Lower lobe of right lung (tissue), 2 donors: ENCODE data around the gene RFNG. TPM values are rescaled to one million over a fixed set of nuclear protein-coding genes. Genes with fewer than 3 reads are reported as not detected.

ENCODE experiments used
- ATAC-seq, 2 donors: fragments of 200-7000 bp; cut with Tn5 transposase; one replicate each; pipeline ENCODE4 v1.9.1; 2020 to 2022; ENCODE audit warnings: mild to moderate bottlenecking in 2 of 2, moderate library complexity in 2 of 2
- DNase-seq: peaks from one replicate; pipeline ENCODE4 v3.0.0-alpha.2; 2020
- H3K27ac ChIP-seq: fragments of 200-600 bp; one replicate; pipeline ENCODE4 v1.8.0; 2022
- H3K27me3 ChIP-seq: fragments of 200-600 bp; one replicate; pipeline ENCODE4 v1.8.0; 2022; ENCODE audit warnings: low read depth
- H3K36me3 ChIP-seq: fragments of 200-600 bp; one replicate; pipeline ENCODE4 v1.8.0; 2022; ENCODE audit warnings: mild to moderate bottlenecking
- H3K4me1 ChIP-seq: fragments of 200-600 bp; one replicate; pipeline ENCODE4 v1.8.0; 2022
- H3K4me3 ChIP-seq: fragments of 200-600 bp; one replicate; pipeline ENCODE4 v1.8.0; 2022; ENCODE audit warnings: mild to moderate bottlenecking
- H3K9me3 ChIP-seq: fragments of 200-600 bp; one replicate; pipeline ENCODE4 v1.8.0; 2022
- CTCF ChIP-seq: fragments of 200-600 bp; IDR thresholded peaks from one replicate; pipeline ENCODE4 v1.8.0; 2022; ENCODE audit warnings: antibody characterized with exemption, mild to moderate bottlenecking
- intact Hi-C: fragments of 100-400 bp; cut with DNase I; formaldehyde crosslinking; loops from one replicate; pipeline ENCODE4 v1.11.0; 2022
- total RNA-seq: library from RNA; stranded (reverse); fragmentation: NEBNext Ultra II Directional; extraction: Animal tissue kit (Norgen Biotek cat#: 25700); gene quantifications from one replicate; pipeline ENCODE4 v1.2.1, GENCODE V29; 2021
- donor health status: DM: no; HTN: yes; CAD: no; lungs with severe emphysema.

The RFNG gene
- total RNA-seq, 1 donor from 2014 or later, result 35.1 TPM

- H3K4me3 ChIP-seq, result peak overlapping the region; percentile 80
- no peak for TF ChIP-seq CTCF
- H3K36me3 ChIP-seq, result peaks cover 54% of the 10 kb centered on the region
- H3K27ac ChIP-seq, result peak overlapping the region; percentile 96
- no peaks in the 10 kb centered on the region for H3K9me3 ChIP-seq
- DNase-seq (no peak), ATAC-seq (no peak)
- intact Hi-C loops, result no loop called here
- H3K4me1 ChIP-seq, result peaks cover 40% of the 10 kb centered on the region
- no peaks in the 10 kb centered on the region for H3K27me3 ChIP-seq
Observed at GRCh38 chr17:82095777-82096708, 44.4 kb upstream of the RFNG start.

- Histone ChIP-seq H3K9me3 (no peaks in the 10 kb centered on the region), H3K27ac (peak overlapping the region; percentile 96), H3K4me1 (peaks cover 38% of the 10 kb centered on the region), H3K36me3 (peaks cover 63% of the 10 kb centered on the region), H3K27me3 (no peaks in the 10 kb centered on the region), H3K4me3 (peak overlapping the region; percentile 80)
- DNase-seq (no peak), ATAC-seq (no peak)
- intact Hi-C loops, result no loop called here
- TF ChIP-seq CTCF, result no peak
Observed at GRCh38 chr17:82094931-82095776, 43.5 kb upstream of the RFNG start.

GRCh38 chr17:82092995-82093751 lies 41.6 kb upstream of the RFNG start:
- intact Hi-C loops, result no loop called here
- no peak for TF ChIP-seq CTCF
- Histone ChIP-seq H3K4me1 (peaks cover 25% of the 10 kb centered on the region), H3K27ac (no peak overlapping the region), H3K27me3 (no peaks in the 10 kb centered on the region), H3K9me3 (no peaks in the 10 kb centered on the region), H3K36me3 (peaks cover 82% of the 10 kb centered on the region), H3K4me3 (no peak overlapping the region)
- DNase-seq (no peak), ATAC-seq (no peak)

- ATAC-seq (no peak), DNase-seq (no peak)
- no peaks in the 10 kb centered on the region for H3K27me3 ChIP-seq
- H3K27ac ChIP-seq, result no peak overlapping the region
- H3K4me1 ChIP-seq, result peaks cover 25% of the 10 kb centered on the region
- no peak overlapping the region for H3K4me3 ChIP-seq
- no peaks in the 10 kb centered on the region for H3K9me3 ChIP-seq
- no peak for TF ChIP-seq CTCF
- peaks cover 88% of the 10 kb centered on the region for H3K36me3 ChIP-seq
- intact Hi-C loops, result no loop called here
Observed at GRCh38 chr17:82092628-82092994, 41.0 kb upstream of the RFNG start.

GRCh38 chr17:82092094-82092586 lies 40.5 kb upstream of the RFNG start:
- intact Hi-C loops, result no loop called here
- no peak overlapping the region for H3K27ac ChIP-seq
- no peak for TF ChIP-seq CTCF
- no peak overlapping the region for H3K4me3 ChIP-seq
- no peak for DNase-seq
- peaks cover 22% of the 10 kb centered on the region for H3K4me1 ChIP-seq
- no peaks in the 10 kb centered on the region for H3K27me3 ChIP-seq
- no peaks in the 10 kb centered on the region for H3K9me3 ChIP-seq
- peaks cover 93% of the 10 kb centered on the region for H3K36me3 ChIP-seq
- ATAC-seq, result no peak
